Activated naive CD4-positive, alpha-beta T cell treated with anti-CD3 and anti-CD28 coated beads for 36 hours (primary cell): ENCODE measurements around the gene CCL16. TPM values are rescaled to one million over a fixed set of nuclear protein-coding genes. Genes with fewer than 3 reads are reported as not detected.
"Not testable (repeated sequence)": the region's sequence is repeated elsewhere in the genome, so short reads cannot be mapped to it uniquely, and the experiment has no call there.

Source experiments
- CTCF ChIA-PET: fragments of 350-600 bp; sonication (Branson Sonifier 250); formaldehyde crosslinking; loops from one replicate; lab custom pipeline; 2021; ENCODE audit warnings: antibody characterized with exemption; lab: Charles Lee
- DNase-seq: peaks from one replicate; pipeline ENCODE4 v3.0.0-alpha.2; 2020
- H3K27ac Mint-ChIP-seq: one replicate; pipeline ENCODE4 v1.8.0; 2021; ENCODE audit warnings: mild to moderate bottlenecking, mixed read lengths
- H3K27me3 Mint-ChIP-seq: one replicate; pipeline ENCODE4 v1.8.0; 2021; ENCODE audit warnings: low read depth, mixed read lengths
- H3K36me3 Mint-ChIP-seq: one replicate; pipeline ENCODE4 v1.8.0; 2021; ENCODE audit warnings: low read depth, mixed read lengths
- H3K4me1 Mint-ChIP-seq: one replicate; pipeline ENCODE4 v1.8.0; 2021; ENCODE audit warnings: low read depth, mixed read lengths
- H3K4me3 Mint-ChIP-seq: one replicate; pipeline ENCODE4 v1.8.0; 2021; ENCODE audit warnings: mild to moderate bottlenecking, moderate library complexity, mixed read lengths
- H3K9me3 Mint-ChIP-seq: one replicate; pipeline ENCODE4 v1.8.0; 2021; ENCODE audit warnings: mixed read lengths
- intact Hi-C: fragments of 100-400 bp; cut with micrococcal nuclease; formaldehyde crosslinking; loops from one replicate; pipeline ENCODE4 v1.15.1; 2023
- total RNA-seq, 2 experiments: library from RNA; stranded (reverse); gene quantifications; one replicate each; pipeline ENCODE4 v1.2.3, GENCODE V29; 2021

CCL16 gene
- total RNA-seq, 2 experiments from 2014 or later: not detected

GRCh38 chr17:36002631-36003030 is 21.3 kb upstream of the CCL16 start:
- H3K27me3 Mint-ChIP-seq: peaks cover 12% of the 10 kb centered on the region
- H3K9me3 Mint-ChIP-seq: no peaks in the 10 kb centered on the region
- H3K36me3 Mint-ChIP-seq: no peaks in the 10 kb centered on the region
- CTCF ChIA-PET: no interaction called here
- intact Hi-C loops: no loop called here
- H3K4me1 Mint-ChIP-seq: peaks cover 3% of the 10 kb centered on the region
- H3K27ac Mint-ChIP-seq: no peak overlapping the region
- H3K4me3 Mint-ChIP-seq: no peak overlapping the region
- DNase-seq: no peak

GRCh38 chr17:36001862-36002603 is 20.7 kb upstream of the CCL16 start:
- intact Hi-C loops: no loop called here
- peaks cover 3% of the 10 kb centered on the region for H3K4me1 Mint-ChIP-seq
- no peak overlapping the region for H3K27ac Mint-ChIP-seq
- H3K4me3 Mint-ChIP-seq: no peak overlapping the region
- DNase-seq: no peak
- CTCF ChIA-PET: no interaction called here
- H3K9me3 Mint-ChIP-seq: no peaks in the 10 kb centered on the region
- no peaks in the 10 kb centered on the region for H3K36me3 Mint-ChIP-seq
- H3K27me3 Mint-ChIP-seq: peaks cover 12% of the 10 kb centered on the region

GRCh38 chr17:36001110-36001771 is 19.9 kb upstream of the CCL16 start, which contains the start of gene CCL15:
Gene CCL15, minus strand, starts transcription at chr17:36001553. Its CDS starts 61 bp downstream, at chr17:36001492.
- Mint-ChIP-seq H3K4me1 (peaks cover 3% of the 10 kb centered on the region), H3K9me3 (no peaks in the 10 kb centered on the region), H3K27ac (no peak within 1 kb of the TSS), H3K36me3 (no peaks in the 10 kb centered on the region), H3K4me3 (no peak within 1 kb of the TSS), H3K27me3 (peaks cover 15% of the 10 kb centered on the region)
- CTCF ChIA-PET: no interaction called here
- intact Hi-C loops: no loop called here
- DNase-seq: no peak

GRCh38 chr17:36000732-36001109 is 19.4 kb upstream of the CCL16 start:
- Mint-ChIP-seq H3K9me3 (no peaks in the 10 kb centered on the region), H3K4me1 (peaks cover 3% of the 10 kb centered on the region), H3K4me3 (no peak overlapping the region), H3K27me3 (peaks cover 15% of the 10 kb centered on the region), H3K36me3 (no peaks in the 10 kb centered on the region), H3K27ac (no peak overlapping the region)
- intact Hi-C loops: no loop called here
- CTCF ChIA-PET: no interaction called here
- no peak for DNase-seq

- H3K36me3 Mint-ChIP-seq: no peaks in the 10 kb centered on the region
- intact Hi-C loops: no loop called here
- H3K4me3 Mint-ChIP-seq: no peak overlapping the region
- H3K9me3 Mint-ChIP-seq: no peaks in the 10 kb centered on the region
- no peaks in the 10 kb centered on the region for H3K4me1 Mint-ChIP-seq
- no peak overlapping the region for H3K27ac Mint-ChIP-seq
- DNase-seq: no peak
- CTCF ChIA-PET: no interaction called here
- peaks cover 18% of the 10 kb centered on the region for H3K27me3 Mint-ChIP-seq
Observed at GRCh38 chr17:35998756-35999155, 17.5 kb upstream of the CCL16 start.

- CTCF ChIA-PET: interaction anchor here (1.3 kb wide), 1 partner anchor 151 kb away, joined by 3 read pairs; no protein-coding TSS in a partner anchor
Observed at GRCh38 chr17:35998018-35998545, 16.8 kb upstream of the CCL16 start.

GRCh38 chr17:35995346-35995745 is 14.0 kb upstream of the CCL16 start:
- CTCF ChIA-PET: interaction anchor here (1.7 kb wide), 1 partner anchor 19 kb away, joined by 5 read pairs; no protein-coding TSS in a partner anchor
- peaks cover 19% of the 10 kb centered on the region for H3K27me3 Mint-ChIP-seq
- H3K4me3 Mint-ChIP-seq, intact Hi-C loops, H3K27ac Mint-ChIP-seq, H3K4me1 Mint-ChIP-seq, DNase-seq, H3K36me3 Mint-ChIP-seq, H3K9me3 Mint-ChIP-seq: not testable (repeated sequence)

More at GRCh38 chr17:35998018-35998545, 16.8 kb upstream of the CCL16 start:
- intact Hi-C loops: no loop called here
- no peak overlapping the region for H3K4me3 Mint-ChIP-seq
- no peaks in the 10 kb centered on the region for H3K4me1 Mint-ChIP-seq
- no peaks in the 10 kb centered on the region for H3K36me3 Mint-ChIP-seq
- peaks cover 13% of the 10 kb centered on the region for H3K27me3 Mint-ChIP-seq
- no peaks in the 10 kb centered on the region for H3K9me3 Mint-ChIP-seq
- no peak overlapping the region for H3K27ac Mint-ChIP-seq
- DNase-seq: no peak

GRCh38 chr17:35991075-35991474 is 9.8 kb upstream of the CCL16 start:
- peaks cover 12% of the 10 kb centered on the region for H3K27me3 Mint-ChIP-seq
- no peaks in the 10 kb centered on the region for H3K36me3 Mint-ChIP-seq
- H3K27ac Mint-ChIP-seq: no peak overlapping the region
- CTCF ChIA-PET: no interaction called here
- peaks cover 5% of the 10 kb centered on the region for H3K9me3 Mint-ChIP-seq
- intact Hi-C loops: no loop called here
- H3K4me3 Mint-ChIP-seq: no peak overlapping the region
- DNase-seq: no peak
- H3K4me1 Mint-ChIP-seq: no peaks in the 10 kb centered on the region

- peaks cover 9% of the 10 kb centered on the region for H3K27me3 Mint-ChIP-seq
- no peaks in the 10 kb centered on the region for H3K4me1 Mint-ChIP-seq
- no peak overlapping the region for H3K27ac Mint-ChIP-seq
- peaks cover 5% of the 10 kb centered on the region for H3K9me3 Mint-ChIP-seq
- no peak for DNase-seq
- no peak overlapping the region for H3K4me3 Mint-ChIP-seq
- no peaks in the 10 kb centered on the region for H3K36me3 Mint-ChIP-seq
- intact Hi-C loops: no loop called here
- CTCF ChIA-PET: interaction anchor here (1.8 kb wide), 1 partner anchor 12 kb away, joined by 5 read pairs; no protein-coding TSS in a partner anchor
Observed at GRCh38 chr17:35988164-35988563, 6.9 kb upstream of the CCL16 start.

- DNase-seq: no peak
- H3K4me1 Mint-ChIP-seq: no peaks in the 10 kb centered on the region
- H3K9me3 Mint-ChIP-seq: peaks cover 5% of the 10 kb centered on the region
- H3K36me3 Mint-ChIP-seq: no peaks in the 10 kb centered on the region
- CTCF ChIA-PET: interaction anchor here (1.8 kb wide), 1 partner anchor 11 kb away, joined by 5 read pairs; no protein-coding TSS in a partner anchor
- no peak within 1 kb of the TSS for H3K27ac Mint-ChIP-seq
- intact Hi-C loops: no loop called here
- no peaks in the 10 kb centered on the region for H3K27me3 Mint-ChIP-seq
- H3K4me3 Mint-ChIP-seq: no peak within 1 kb of the TSS
Observed at GRCh38 chr17:35986643-35987042, 5.3 kb upstream of the CCL16 start, which contains the start of gene CCL14. Gene CCL14, minus strand, starts transcription at chr17:35986729. Its CDS starts 80 bp downstream, at chr17:35986649.

- Mint-ChIP-seq H3K27ac (no peak overlapping the region), H3K4me3 (no peak overlapping the region), H3K9me3 (peaks cover under 1% of the 10 kb centered on the region), H3K36me3 (no peaks in the 10 kb centered on the region), H3K27me3 (no peaks in the 10 kb centered on the region), H3K4me1 (no peaks in the 10 kb centered on the region)
- no peak for DNase-seq
- intact Hi-C loops: no loop called here
- CTCF ChIA-PET: interaction anchor here (0.7 to 1.2 kb wide), 2 partner anchors 8 to 108 kb away, joined by 3 to 4 read pairs; no protein-coding TSS in a partner anchor
Observed at GRCh38 chr17:35984140-35984539, 2.8 kb upstream of the CCL16 start.

GRCh38 chr17:35982409-35983191 is 1.3 kb upstream of the CCL16 start:
- H3K9me3 Mint-ChIP-seq: no peaks in the 10 kb centered on the region
- DNase-seq: no peak
- H3K36me3 Mint-ChIP-seq: no peaks in the 10 kb centered on the region
- intact Hi-C loops: no loop called here
- H3K4me3 Mint-ChIP-seq: no peak overlapping the region
- no peaks in the 10 kb centered on the region for H3K4me1 Mint-ChIP-seq
- no peak overlapping the region for H3K27ac Mint-ChIP-seq
- CTCF ChIA-PET: interaction anchor here (0.6 to 2.4 kb wide), 7 partner anchors 13 to 167 kb away, joined by 3 to 19 read pairs (median 4); no protein-coding TSS in a partner anchor
- peaks cover 3% of the 10 kb centered on the region for H3K27me3 Mint-ChIP-seq
